ENCODE results near the gene GPR25.

Gene GPR25

GRCh38 chr1:200872446-200873115 is at the start of gene GPR25:
Gene GPR25 (plus strand): TSS chr1:200872981. CDS start chr1:200873038, 57 bp downstream.
- DNase-seq (ENCODE audit: low read depth), result no peak

- DNase-seq (ENCODE audit: low read depth), result no peak
These were observed 41.7 kb upstream of the GPR25 start for GRCh38 chr1:200831091-200831490.

GRCh38 chr1:200834383-200834782 is 38.4 kb upstream of the GPR25 start:
- DNase-seq (ENCODE audit: low read depth), result no peak

GRCh38 chr1:200836213-200836612 is 36.6 kb upstream of the GPR25 start:
- no peak for DNase-seq (ENCODE audit: low read depth)

GRCh38 chr1:200837931-200838571 is 34.7 kb upstream of the GPR25 start:
- DNase-seq (ENCODE audit: low read depth), result no peak

GRCh38 chr1:200838676-200839445 is 33.9 kb upstream of the GPR25 start:
- no peak for DNase-seq (ENCODE audit: low read depth)

GRCh38 chr1:200845360-200845759 is 27.4 kb upstream of the GPR25 start:
- DNase-seq (ENCODE audit: low read depth), result no peak

- no peak for DNase-seq (ENCODE audit: low read depth)
These were observed 26.4 kb upstream of the GPR25 start for GRCh38 chr1:200846398-200846797.

GRCh38 chr1:200849430-200849829 is 23.4 kb upstream of the GPR25 start:
- DNase-seq (ENCODE audit: low read depth), result no peak

GRCh38 chr1:200850554-200850953 is 22.2 kb upstream of the GPR25 start:
- DNase-seq (ENCODE audit: low read depth), result no peak

- DNase-seq (ENCODE audit: low read depth), result no peak
These were observed 15.9 kb upstream of the GPR25 start for GRCh38 chr1:200856716-200857357.

- DNase-seq (ENCODE audit: low read depth), result no peak
These were observed 15.0 kb upstream of the GPR25 start for GRCh38 chr1:200857804-200858203.

GRCh38 chr1:200861937-200862647 is 10.7 kb upstream of the GPR25 start:
- DNase-seq (ENCODE audit: low read depth), result no peak

GRCh38 chr1:200862713-200863415 is 9.9 kb upstream of the GPR25 start:
- DNase-seq (ENCODE audit: low read depth), result no peak

GRCh38 chr1:200866116-200866515 is 6.7 kb upstream of the GPR25 start:
- no peak for DNase-seq (ENCODE audit: low read depth)

- DNase-seq (ENCODE audit: low read depth), result no peak
These were observed 6.3 kb upstream of the GPR25 start for GRCh38 chr1:200866521-200866920.

GRCh38 chr1:200867018-200867811 is 5.6 kb upstream of the GPR25 start:
- no peak for DNase-seq (ENCODE audit: low read depth)

GRCh38 chr1:200869376-200869752 is 3.4 kb upstream of the GPR25 start:
- no peak for DNase-seq (ENCODE audit: low read depth)

- no peak for DNase-seq (ENCODE audit: low read depth)
These were observed 2.9 kb upstream of the GPR25 start for GRCh38 chr1:200869753-200870391.

GRCh38 chr1:200873116-200873670 is 412 bp downstream of the GPR25 start:
- no peak for DNase-seq (ENCODE audit: low read depth)
